Kasumi-1 (cell line): Measurements from ENCODE around the gene YIPF3.
A peak's percentile ranks its signal among the peaks of the same experiment; 100 is the strongest.
"Not testable (repeated sequence)": the region's sequence is repeated elsewhere in the genome, so short reads cannot be mapped to it uniquely, and the experiment has no call there.

Source experiments
- DNase-seq, 2 experiments: peaks; one replicate each; lab custom pipeline; 2025; lab: John Stamatoyannopoulos, UW

YIPF3 gene

DNA sequence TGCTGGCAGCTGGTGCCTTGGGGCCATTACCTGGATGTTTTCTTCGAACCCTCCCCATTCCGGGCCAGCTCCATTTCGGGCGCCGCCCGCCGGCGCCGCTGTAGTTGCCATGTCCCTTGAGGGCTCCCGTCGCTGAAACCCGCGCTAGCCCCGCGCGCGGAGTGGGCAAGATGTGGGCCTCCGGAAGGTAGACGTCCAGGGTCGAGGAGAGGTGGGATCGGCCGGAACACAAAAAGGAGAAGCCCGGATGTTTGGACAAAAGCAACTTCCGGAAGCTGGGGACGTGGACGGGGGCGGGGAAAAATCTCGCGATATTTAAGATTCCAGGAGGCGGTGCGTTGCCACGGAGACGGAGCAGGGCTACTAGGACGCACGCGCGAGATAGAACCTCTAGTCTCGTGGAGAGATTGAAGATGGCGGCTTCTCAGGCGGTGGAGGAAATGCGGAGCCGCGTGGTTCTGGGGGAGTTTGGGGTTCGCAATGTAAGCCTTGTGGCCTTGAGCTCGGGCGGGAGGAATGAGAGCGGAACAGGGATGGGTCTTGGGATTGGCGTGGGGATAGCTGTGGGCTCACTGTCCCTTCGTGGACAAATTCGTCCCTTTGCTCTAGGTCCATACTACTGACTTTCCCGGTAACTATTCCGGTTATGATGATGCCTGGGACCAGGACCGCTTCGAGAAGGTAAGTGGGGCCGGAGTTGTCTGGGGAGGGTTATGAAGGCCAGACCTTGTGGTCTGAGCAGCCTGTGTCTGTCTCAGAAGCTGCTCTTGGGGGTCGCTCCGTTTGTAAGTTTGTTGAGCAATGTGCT lies at the start of gene YIPF3, which contains the start of gene POLR1C:
YIPF3 (minus strand) TSS at position 230 of the 808 bp plus-strand sequence; CDS start at position 111, 119 bp downstream.
POLR1C (plus strand) TSS at position 393 of the 808 bp plus-strand sequence; CDS start at position 414, 21 bp downstream.
- DNase-seq: peak; percentile 97 to 99

DNA sequence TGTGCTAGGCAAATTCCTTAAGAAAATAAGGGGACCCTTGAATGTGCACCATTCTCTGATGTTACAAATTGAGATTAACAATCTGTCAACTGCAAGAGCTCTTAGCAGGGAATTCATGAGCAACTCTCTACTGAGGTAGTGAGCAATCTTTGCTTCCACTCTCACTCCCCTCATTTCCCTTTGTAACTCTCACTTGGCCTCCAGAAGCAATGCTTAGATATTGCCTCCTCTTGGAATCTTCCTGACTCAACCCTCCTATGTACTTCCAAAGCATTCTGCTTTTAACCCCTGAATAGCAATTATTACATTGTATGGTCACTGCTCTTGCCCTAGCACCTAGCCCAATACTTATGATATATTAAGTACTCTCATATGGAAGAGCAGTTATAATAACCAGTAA lies 42.6 kb upstream of the YIPF3 start:
- DNase-seq: no peak

DNA sequence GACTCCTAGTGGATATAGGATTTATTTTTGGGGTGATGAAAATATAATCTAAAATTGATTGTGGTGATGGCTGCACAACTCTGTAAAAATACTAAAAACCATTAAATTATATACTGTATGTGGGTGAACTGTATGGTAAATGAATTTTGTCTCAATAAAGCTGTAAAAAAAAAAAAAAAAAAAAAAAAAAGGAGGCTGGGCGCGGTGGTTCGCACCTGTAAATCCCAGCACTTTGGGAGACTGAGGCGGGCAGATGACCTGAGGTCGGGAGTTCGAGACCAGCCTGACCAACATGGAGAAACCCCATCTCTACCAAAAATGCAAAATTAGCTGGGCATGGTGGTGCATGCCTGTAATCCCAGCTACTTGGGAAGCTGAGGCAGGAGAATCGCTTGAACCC lies 40.9 kb upstream of the YIPF3 start:
- not testable (repeated sequence) for DNase-seq

DNA sequence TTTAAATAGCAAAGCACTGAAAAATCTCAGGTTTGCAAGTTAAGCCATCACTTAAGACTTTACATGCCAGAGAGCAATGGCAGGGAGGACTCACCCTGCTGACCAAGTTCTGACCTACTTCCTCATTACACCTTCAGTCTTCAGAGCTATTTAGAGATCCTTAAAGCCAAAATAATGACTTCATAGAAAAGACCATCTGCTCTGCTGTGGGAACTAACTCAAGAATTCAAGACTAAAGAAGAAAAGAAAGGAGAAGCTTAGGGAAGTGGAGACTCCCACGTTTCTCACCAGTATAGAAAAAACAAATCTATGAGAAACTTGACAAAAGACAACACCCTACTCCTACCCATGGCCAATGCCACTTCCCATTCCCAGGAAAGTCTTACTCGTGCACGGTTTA lies 30.5 kb upstream of the YIPF3 start:
- no peak for DNase-seq

DNA sequence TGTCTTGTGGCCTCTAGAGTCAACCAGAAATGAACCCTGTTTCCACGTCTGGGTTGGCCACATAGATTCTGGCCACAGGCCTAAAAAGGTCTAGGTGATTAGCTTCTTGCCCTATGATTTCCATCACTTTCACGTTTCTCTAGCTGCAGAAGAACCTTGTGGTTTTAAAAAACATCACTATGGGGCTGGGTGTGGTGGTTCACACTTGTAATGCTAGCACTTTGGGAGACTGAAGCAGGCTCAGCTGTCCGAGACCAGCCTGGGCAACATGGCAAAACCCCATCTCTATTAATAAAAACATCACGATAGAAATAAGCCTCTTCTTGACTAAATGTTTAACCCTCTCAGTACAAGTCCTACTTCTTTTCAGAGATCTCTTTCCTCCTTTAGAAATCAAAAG lies 27.7 kb upstream of the YIPF3 start:
- DNase-seq: no peak

DNA sequence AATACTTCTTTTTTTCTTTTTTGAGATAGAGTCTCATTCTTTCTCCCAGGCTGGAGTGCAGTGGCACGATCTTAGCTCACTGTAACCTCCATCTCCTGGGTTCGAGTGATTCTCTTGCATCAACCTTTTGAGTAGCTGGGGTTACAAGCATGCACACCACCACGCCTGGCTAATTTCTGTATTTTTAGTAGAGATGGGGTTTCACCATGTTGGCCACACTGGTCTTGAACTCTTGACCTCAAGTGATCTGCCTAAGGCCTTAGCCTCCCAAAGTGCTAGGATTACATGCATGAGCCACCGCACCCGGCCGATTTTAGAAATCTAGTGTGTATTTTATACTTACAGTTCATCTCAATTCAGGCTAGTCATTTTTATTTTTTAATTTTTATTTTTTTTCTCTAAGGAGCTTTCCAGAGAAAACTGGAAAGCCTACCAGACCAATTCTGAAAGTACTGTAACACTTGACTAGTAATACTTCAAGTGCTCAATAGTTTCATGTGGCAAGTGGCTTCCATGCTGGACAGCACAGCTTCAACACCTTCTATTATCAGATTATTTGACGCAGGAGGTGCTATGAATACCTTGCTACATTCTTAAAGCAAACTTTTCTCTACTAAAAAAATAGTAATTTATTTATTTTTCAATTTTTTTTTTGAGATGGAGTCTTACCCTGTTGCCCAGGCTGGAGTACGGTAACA lies 25.2 kb upstream of the YIPF3 start:
- DNase-seq: no peak

DNA sequence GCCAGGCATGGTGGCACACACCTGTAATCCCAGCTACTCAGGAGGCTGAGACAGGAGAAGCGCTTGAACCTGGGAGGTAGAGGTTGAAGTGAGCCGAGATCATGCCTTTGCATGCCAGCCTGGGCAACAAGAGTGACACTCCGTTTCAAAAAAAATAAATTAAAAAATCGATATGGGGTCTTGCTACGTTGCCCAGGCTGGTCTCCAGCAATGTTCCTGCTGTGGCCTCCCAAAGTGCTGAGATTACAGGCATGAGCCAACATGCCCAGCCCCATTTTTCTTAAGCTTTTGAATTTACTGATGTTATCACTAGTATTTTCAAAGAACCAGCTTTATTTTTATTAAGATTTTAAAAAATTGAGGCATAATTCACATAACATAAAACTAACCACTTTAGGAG lies 23.8 kb upstream of the YIPF3 start:
- no peak for DNase-seq

DNA sequence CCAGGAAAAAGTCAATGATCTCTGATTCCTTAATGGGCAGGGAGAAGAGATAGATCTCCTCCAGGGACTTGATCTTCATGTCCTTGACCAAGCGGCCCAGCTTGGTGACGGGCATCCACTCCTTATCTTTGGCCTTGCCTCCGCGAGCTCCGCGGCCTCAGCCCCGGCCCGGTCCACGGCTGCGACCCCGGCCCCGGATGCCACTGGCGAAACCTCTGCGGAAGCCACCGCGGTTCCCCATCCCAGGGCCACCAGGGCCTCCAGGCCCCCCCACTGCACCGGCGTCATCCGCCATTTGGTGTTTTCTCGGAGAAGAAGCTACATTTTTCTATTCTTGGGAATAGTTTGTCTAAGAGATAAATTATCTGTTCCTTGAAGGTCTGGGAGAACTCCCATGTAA lies 22.7 kb upstream of the YIPF3 start:
- DNase-seq: not testable (repeated sequence)

DNA sequence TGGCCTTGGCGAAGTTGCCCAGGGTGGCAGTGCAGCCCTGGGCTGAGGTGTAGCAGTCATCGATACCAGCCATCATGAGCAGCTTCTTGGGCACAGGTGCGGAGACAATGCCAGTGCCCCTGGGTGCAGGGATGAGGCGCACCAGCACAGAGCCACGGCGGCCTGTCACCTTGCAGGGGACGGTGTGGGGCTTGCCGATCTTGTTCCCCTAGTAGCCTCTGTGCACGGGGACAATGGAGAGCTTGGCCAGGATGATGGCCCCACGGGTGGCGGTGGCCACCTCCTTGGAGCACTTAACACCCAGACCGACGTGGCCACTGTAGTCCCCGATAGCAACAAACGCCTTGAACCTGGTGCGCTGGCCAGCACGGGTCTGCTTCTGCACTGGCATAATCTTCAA lies 22.3 kb upstream of the YIPF3 start:
- DNase-seq: not testable (repeated sequence)

DNA sequence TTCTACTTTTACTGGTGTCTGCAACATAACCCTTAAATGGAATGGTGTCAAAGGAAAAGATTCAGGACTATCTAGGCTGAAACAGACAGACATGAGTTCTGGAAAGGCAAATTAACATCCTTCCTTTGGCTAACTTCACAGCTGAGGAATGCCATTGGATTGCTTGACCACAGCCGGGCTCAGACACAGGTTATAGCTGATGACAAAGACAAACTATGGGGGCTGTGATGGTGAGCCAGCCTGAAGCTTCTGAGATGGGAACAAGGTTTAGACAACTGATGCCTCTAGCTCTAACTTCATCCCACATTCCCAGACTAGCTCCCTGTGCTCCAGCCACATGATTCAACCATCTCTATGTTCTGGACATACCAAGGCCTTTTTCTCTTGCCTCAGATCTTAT lies 15.5 kb upstream of the YIPF3 start:
- no peak for DNase-seq

DNA sequence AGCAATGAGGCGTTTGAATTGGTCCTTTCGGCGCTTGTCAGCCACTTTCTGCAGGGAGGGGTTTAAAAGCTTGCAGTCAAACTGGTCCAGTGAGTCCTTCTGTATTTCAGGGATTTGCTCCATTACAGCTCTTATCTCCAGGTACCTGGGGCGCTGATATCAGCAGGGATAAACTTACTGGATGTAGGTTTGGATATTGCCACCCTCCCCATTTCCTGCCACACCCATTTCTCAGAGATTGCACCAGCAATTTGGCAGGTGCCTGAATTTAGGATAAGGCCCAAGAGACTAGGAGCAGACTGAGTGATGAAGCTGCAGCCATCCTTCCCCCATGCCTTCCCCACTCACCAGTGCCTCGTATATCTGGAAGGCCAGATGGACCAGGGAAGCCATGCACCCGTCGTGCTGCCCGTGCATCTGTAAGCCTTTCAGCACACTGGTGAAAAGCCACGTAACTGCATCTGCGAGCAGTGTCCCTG lies 7.8 kb upstream of the YIPF3 start:
- no peak for DNase-seq

DNA sequence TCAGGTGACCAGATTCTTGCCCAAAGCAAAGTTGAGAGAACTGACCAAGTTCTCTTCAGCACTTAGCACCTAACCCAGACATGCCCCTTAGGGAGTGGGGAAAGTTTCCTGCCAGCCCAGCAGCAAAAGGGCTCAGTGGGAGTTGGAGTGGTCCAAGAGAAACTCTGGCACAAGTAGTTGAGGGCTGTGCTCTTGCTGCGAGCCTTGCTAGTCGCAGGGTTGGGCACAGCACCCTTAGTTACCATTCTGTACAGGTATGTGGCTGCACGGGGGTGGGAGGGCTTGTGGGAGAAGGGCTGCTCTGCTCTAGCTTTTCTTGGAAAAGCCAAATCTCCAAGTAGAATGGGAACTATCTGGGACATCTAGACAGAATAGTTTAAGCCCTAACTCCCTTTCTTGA lies 6.6 kb upstream of the YIPF3 start:
- DNase-seq: no peak

DNA sequence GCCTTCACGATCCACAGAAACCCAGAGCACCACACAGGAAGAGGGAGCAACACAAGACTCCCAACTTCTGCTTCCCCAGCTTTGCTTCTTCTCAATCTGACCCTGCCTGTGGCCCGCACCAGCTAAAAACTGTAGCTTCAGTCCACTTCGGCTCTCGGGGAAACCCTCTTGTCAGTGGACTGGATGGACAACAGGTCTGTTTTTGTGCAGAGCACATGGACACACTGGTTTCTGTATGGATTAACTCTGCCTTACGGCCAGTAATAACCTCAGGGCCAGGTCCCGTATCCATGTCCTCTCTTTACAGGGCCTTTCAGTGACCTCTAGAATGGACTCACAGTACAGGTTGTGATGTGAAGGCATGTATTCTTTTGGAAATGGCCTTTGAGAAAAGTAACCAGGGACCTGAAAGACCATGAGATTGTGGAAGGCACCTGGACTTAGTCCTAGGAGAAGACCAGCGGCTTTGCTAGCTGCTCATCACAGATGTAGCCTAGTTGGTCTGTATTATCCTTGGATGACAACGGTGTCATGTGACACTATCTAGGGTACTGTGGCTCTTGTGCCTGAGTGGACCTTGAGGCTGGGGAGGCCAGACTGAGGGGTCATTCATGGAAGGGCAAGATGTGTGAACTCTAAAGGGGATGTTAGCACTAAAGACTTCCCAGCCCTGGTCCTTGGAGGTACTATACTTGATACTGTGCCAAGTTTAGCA lies 6.0 kb upstream of the YIPF3 start:
- no peak for DNase-seq

DNA sequence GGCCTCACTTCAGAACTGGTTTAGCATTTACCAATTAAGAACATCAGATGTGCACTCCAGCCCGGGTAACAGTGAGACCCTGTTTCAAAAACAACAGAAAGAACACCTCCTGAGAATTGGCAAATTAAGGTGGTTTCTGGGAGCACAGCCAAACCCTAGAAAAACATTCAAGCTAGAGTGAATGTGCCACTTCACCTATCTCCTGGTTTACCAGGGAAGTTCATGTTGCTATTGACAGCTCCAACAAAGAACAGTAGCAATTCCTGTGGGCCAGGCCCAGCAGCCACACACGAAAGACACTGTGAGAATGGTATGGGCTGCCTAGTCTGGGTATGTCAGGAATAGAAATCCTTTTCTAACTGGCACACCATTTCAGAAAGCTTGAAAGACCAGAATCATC lies 5.1 kb upstream of the YIPF3 start:
- no peak for DNase-seq

DNA sequence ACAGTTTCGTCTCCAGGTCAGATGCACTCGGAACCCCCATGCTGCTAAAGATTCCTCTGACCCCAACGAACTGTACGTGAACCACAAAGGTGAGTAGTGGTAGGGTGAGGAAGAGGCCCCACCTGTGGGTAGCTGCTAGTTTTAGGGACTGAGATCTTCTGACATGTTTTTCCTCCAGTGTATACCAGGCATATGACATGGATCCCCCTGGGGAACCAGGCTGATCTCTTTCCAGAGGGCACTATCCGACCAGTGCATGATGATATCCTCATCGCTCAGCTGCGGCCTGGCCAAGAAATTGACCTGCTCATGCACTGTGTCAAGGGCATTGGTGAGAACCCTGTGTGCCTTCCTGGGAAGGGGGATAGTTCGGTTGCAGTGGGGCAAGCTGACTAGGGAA lies 3.4 kb upstream of the YIPF3 start:
- no peak for DNase-seq

DNA sequence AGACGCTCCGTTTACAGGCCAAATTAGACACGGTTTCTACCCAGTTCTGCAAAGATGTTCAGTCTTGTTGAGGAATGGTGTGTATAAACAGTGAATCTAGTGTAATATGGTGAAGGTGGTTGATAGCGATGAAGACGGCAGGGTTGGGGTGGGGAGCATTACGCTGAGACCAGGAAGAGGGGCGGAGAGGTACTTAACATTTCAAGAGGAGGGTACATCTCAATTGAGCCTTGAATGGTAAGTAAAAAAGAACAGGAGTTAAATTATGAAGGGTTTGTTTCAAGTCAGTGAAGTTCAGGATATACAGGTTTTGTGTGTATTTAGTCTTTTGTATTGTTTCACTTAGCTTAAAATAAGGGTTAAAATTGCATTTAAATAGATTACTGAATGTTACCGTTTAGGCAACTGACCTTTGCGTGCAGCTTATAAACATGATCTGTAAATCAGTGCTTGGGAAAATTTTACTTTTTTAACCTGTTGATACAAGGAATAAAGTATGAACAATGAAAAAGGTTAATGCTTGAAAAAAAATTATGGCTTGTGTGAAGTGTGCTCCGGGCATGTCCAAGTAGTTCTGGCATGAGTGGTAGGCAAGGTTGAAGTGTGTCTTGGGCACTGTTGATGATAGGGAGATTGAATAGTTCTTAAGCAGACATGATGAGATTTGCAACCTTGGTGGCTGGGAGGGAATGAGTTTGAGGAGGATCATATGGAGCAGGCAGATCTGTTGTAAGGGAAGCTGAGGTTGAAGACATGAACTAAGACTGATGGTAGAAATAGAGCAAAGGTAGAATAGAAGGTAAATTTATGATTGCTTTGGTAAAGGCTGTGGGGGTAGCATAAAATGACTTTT lies 1.0 kb upstream of the YIPF3 start:
- peak; percentile 20 to 22 for DNase-seq

DNA sequence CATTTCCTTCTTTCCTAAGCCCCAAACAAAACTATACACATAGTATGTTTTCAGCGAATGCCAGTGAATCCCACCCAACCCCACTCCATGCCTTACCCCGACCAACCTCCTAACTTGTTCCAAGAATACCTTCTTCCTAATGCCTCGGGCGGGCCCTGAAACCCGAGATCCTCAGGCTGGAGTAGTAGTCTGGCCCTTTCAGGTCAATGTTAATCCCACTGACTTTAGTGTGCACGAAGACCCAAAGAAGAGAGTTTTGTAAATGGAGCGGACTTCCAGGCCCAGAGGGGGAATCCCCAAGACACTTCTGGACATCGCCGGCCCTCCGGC lies 394 bp downstream of the YIPF3 start:
- DNase-seq: no peak

DNA sequence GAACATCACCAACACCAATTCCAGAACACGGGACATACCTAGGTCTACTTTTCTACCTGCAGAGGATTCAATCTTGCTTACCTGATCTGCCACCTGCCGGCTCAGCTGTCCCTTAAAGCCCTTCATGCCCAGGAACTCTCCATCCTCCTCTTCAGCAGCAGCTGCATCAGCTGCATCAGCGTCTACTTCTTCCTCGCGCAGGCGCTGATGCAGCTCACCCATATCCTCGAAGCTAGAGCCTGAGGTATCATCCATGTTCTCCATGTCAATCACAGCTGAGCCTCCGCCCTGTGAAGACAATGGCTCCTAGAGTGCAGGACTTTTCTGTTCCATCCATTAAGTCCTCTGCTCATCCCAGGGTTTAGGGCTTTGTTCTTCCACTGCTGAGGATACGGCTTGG lies 918 bp downstream of the YIPF3 start:
- no peak for DNase-seq

DNA sequence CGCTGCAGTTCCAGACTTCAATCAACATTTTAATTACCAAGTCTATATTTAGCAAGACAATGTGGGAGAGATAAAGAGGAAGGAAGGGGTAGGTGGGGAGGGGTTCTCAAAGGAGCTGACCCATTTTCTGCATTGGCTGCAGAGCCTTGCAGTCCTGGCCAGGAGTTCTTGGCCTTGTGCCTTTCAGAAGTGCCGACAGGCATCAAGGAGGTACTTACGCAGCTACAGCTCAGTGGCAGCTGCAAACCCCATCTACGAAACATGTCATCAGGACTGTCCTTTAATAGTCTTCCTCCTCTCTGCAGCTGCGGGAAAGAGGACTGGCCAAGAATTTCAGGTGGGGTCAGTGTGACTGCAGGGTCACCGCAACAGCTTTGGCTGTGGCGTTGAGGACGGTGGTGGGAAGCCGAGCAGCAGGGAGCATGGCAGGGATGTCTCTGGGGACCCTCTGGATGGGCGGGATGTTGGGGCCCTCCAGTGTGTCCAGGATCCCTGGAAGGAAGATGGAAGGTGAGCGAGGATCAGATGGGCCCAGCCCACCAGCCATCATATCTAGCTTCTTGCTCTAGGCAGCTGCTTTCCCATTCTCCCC lies 4.8 kb downstream of the YIPF3 start:
- DNase-seq: no peak

DNA sequence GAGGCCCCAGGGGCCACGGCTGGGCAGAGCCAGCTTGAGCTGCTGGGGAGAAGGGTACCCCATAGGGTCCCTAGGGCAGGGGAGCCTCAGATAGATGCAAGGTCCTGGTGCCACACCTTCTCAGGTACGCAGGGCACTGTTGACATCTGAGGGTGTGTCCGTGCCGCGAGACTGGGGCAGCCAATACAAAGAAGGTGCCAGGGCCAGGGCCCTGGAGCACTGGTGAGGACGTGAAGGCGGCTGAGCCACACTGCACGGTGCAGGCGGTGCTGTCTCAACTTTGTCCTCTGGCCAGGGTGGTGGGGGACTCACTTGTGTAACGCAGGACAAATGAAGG lies 5.9 kb downstream of the YIPF3 start:
- no peak for DNase-seq

DNA sequence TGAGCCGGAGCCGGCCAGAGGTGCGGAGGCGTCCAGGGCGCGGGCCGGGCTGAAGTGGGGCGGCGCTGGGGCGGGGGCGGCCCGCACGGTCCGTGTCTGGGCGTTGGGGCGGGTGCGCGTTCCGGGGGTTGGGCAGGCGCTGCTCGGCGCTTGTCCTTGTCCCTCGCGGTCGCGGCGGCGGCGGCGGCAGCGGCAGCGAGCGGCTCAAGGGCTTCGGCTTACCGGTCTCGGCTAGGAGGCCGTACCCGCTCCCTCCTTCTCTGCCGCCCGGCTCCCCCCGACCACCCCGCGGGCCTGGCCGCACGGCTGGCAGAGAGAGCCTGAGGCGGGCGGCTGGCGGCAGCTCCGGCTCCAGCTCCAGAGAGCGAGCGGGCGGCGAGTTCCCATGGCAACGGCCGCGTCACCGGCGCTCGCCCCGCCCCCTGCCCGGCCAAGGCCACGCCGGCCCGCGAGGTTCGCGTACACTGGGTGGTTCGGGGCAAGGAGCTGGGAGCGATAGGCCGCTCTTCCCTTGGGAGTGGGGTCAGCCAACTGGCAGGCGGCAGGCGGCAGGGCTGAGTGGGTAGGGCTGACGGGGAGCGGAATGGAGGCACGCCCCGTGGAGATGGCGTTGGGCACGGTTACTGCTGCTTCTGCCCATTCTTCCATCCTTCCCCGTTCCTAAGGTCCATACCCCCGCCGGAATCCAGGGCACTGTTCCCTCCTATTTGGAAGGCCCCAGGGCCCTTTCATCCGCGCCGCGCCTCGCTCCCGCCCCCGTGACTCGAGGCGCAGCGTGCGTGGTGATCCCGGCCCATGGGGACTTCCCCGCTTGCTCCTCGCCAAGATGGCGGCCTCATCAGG lies 6.5 kb downstream of the YIPF3 start, which contains the start of gene LRRC73:
LRRC73 (minus strand) TSS at position 363 of the 843 bp plus-strand sequence. CDS start 561 bp downstream, outside the sequence.
- peak; percentile 14 to 21 for DNase-seq
